HCT116 (cell line): ENCODE data around the gene TMEM38B.

Experiments
- CTCF ChIP-seq, 3 experiments: fragments of 200-600 bp in 1 of 3; sonication (generic) in 1 of 3; IDR thresholded peaks in 2 of 3; conservative IDR thresholded peaks in 1 of 3; 2 replicates each; pipeline ENCODE4 v1.5.1; 2012 to 2017; ENCODE audit warnings: low read depth in 2 of 3, low read length in 2 of 3, antibody characterized with exemption in 1 of 3, borderline replicate concordance in 1 of 3, control low read depth in 1 of 3, mild to moderate bottlenecking in 1 of 3, mixed read lengths in 1 of 3, mixed run types in 1 of 3, moderate library complexity in 1 of 3; ENCODE audit not compliant: insufficient read depth in 1 of 3
- POLR2A ChIP-seq: IDR thresholded peaks from 2 replicates; pipeline ENCODE4 v1.7.0; 2011; ENCODE audit warnings: borderline replicate concordance; ENCODE audit not compliant: insufficient read depth, insufficient read length; ENCODE audit errors: extremely low read depth
- RAD21 ChIP-seq: IDR thresholded peaks from 2 replicates; pipeline ENCODE4 v1.6.1; 2012; ENCODE audit warnings: low read depth, mild to moderate bottlenecking
- SIN3A ChIP-seq: IDR thresholded peaks from 2 replicates; pipeline ENCODE4 v1.6.1; 2012; ENCODE audit warnings: low read depth
- TCF7L2 ChIP-seq: IDR thresholded peaks from 2 replicates; pipeline ENCODE4 v1.7.0; 2011; ENCODE audit warnings: borderline replicate concordance, inconsistent platforms; ENCODE audit not compliant: insufficient read depth, insufficient read length; ENCODE audit errors: extremely low read depth
- ZNF274 ChIP-seq: fragments of 200-500 bp; sonication (Bioruptor generic); IDR thresholded peaks from 2 replicates; pipeline ENCODE4 v1.6.1; 2014; ENCODE audit warnings: mild to moderate bottlenecking, low read depth, low read length, inconsistent platforms

GRCh38 chr9:105678781-105679180 lies 15.6 kb upstream of the TMEM38B start:
- no peak for TF ChIP-seq SIN3A
- no peak for TF ChIP-seq POLR2A
- no peak for TF ChIP-seq ZNF274
- TF ChIP-seq CTCF (IDR thresholded peaks at IDR 0.05 in 2 of 3, conservative IDR thresholded peaks at IDR 0.05 in 1 of 3; ENCODE audit: borderline replicate concordance in 1 of 3, insufficient read depth in 1 of 3, low read depth in 2 of 3, low read length in 2 of 3), result no peak
- no peak for TF ChIP-seq TCF7L2
- no peak for TF ChIP-seq RAD21
